RKO (cell line): ENCODE results near the gene SNRNP40.
"Not testable (repeated sequence)": the region's sequence is repeated elsewhere in the genome, so short reads cannot be mapped to it uniquely, and the experiment has no call there.

Source experiments
- DNase-seq: peaks from one replicate; pipeline ENCODE4 v3.0.0-alpha.2; 2016; ENCODE audit warnings: low spot score

SNRNP40 gene

GRCh38 chr1:31296486-31297276, at the start of gene SNRNP40, which contains the start of gene ZCCHC17:
TSS of gene SNRNP40 (minus strand) at chr1:31296788. CDS start at chr1:31296751, 37 bp downstream.
TSS of gene ZCCHC17 (plus strand) at chr1:31297032. CDS start at chr1:31310099, 13,067 bp downstream.
- peak; percentile 99 for DNase-seq

- no peak for DNase-seq
Measured at GRCh38 chr1:31345635-31346034, 49.0 kb upstream of the SNRNP40 start.

GRCh38 chr1:31344503-31344902, 47.9 kb upstream of the SNRNP40 start:
- no peak for DNase-seq

- no peak for DNase-seq
Measured at GRCh38 chr1:31336687-31337467, 40.3 kb upstream of the SNRNP40 start.

GRCh38 chr1:31335007-31335406, 38.4 kb upstream of the SNRNP40 start:
- DNase-seq = peak; percentile 75

GRCh38 chr1:31327381-31327780, 30.8 kb upstream of the SNRNP40 start:
- no peak for DNase-seq

- DNase-seq = no peak
Measured at GRCh38 chr1:31326461-31326860, 29.9 kb upstream of the SNRNP40 start.

GRCh38 chr1:31324992-31325391, 28.4 kb upstream of the SNRNP40 start:
- no peak for DNase-seq

GRCh38 chr1:31324093-31324492, 27.5 kb upstream of the SNRNP40 start:
- DNase-seq = no peak

- DNase-seq = no peak
Measured at GRCh38 chr1:31318146-31318545, 21.6 kb upstream of the SNRNP40 start.

- DNase-seq = no peak
Measured at GRCh38 chr1:31315902-31316301, 19.3 kb upstream of the SNRNP40 start.

GRCh38 chr1:31310198-31310597, 13.6 kb upstream of the SNRNP40 start:
- no peak for DNase-seq

- no peak for DNase-seq
Measured at GRCh38 chr1:31308036-31308435, 11.4 kb upstream of the SNRNP40 start.

GRCh38 chr1:31306278-31306677, 9.7 kb upstream of the SNRNP40 start:
- DNase-seq = peak; percentile 89

GRCh38 chr1:31302709-31303441, 6.3 kb upstream of the SNRNP40 start:
- no peak for DNase-seq

GRCh38 chr1:31300193-31300592, 3.6 kb upstream of the SNRNP40 start:
- DNase-seq = no peak

- peak; percentile 50 for DNase-seq
Measured at GRCh38 chr1:31299365-31299764, 2.8 kb upstream of the SNRNP40 start.

GRCh38 chr1:31297277-31298247, 974 bp upstream of the SNRNP40 start:
- peak; percentile 50 for DNase-seq

GRCh38 chr1:31295874-31296485, 608 bp downstream of the SNRNP40 start:
- DNase-seq = peak; percentile 25

GRCh38 chr1:31289021-31289420, 7.6 kb downstream of the SNRNP40 start:
- DNase-seq = no peak

- DNase-seq = not testable (repeated sequence)
Measured at GRCh38 chr1:31287791-31288190, 8.8 kb downstream of the SNRNP40 start.
